Activated naive CD8-positive, alpha-beta T cell treated with anti-CD3 and anti-CD28 coated beads for 36 hours (primary cell): Measurements from ENCODE around the gene KIF16B. TPM values are rescaled to one million over a fixed set of nuclear protein-coding genes. Genes with fewer than 3 reads are reported as not detected.

Experiments used
- DNase-seq: peaks from one replicate; pipeline ENCODE4 v3.0.0; 2021
- H3K27ac Mint-ChIP-seq: one replicate; pipeline ENCODE4 v1.8.0; 2022; ENCODE audit warnings: mild to moderate bottlenecking, moderate library complexity, mixed read lengths
- H3K27me3 Mint-ChIP-seq: one replicate; pipeline ENCODE4 v1.8.0; 2022; ENCODE audit warnings: mild to moderate bottlenecking, mixed read lengths
- H3K36me3 Mint-ChIP-seq: one replicate; pipeline ENCODE4 v1.8.0; 2021; ENCODE audit warnings: mild to moderate bottlenecking, mixed read lengths
- H3K4me1 Mint-ChIP-seq: one replicate; pipeline ENCODE4 v1.8.0; 2021; ENCODE audit warnings: mixed read lengths
- H3K4me3 Mint-ChIP-seq: one replicate; pipeline ENCODE4 v1.8.0; 2022; ENCODE audit warnings: mild to moderate bottlenecking, moderate library complexity, mixed read lengths
- H3K9me3 Mint-ChIP-seq: one replicate; pipeline ENCODE4 v1.8.0; 2022; ENCODE audit warnings: mixed read lengths
- total RNA-seq, 2 experiments: library from RNA; stranded (reverse); gene quantifications; one replicate each; pipeline ENCODE4 v1.2.3, GENCODE V29; 2021

KIF16B gene
- total RNA-seq, 2 experiments from 2014 or later: 4.8 to 4.9 TPM

GRCh38 chr20:16302818-16303217 lies 270.4 kb downstream of the KIF16B start:
- Mint-ChIP-seq H3K27me3 (no peaks in the 10 kb centered on the region), H3K27ac (no peak overlapping the region), H3K4me3 (no peak overlapping the region), H3K36me3 (peaks cover 42% of the 10 kb centered on the region), H3K9me3 (peaks cover 22% of the 10 kb centered on the region), H3K4me1 (no peaks in the 10 kb centered on the region)
- no peak for DNase-seq

GRCh38 chr20:16301986-16302385 lies 271.3 kb downstream of the KIF16B start:
- no peaks in the 10 kb centered on the region for H3K4me1 Mint-ChIP-seq
- no peak overlapping the region for H3K27ac Mint-ChIP-seq
- no peak for DNase-seq
- peaks cover 40% of the 10 kb centered on the region for H3K36me3 Mint-ChIP-seq
- no peak overlapping the region for H3K4me3 Mint-ChIP-seq
- H3K27me3 Mint-ChIP-seq: no peaks in the 10 kb centered on the region
- H3K9me3 Mint-ChIP-seq: peaks cover 22% of the 10 kb centered on the region

GRCh38 chr20:16299897-16300296 lies 273.4 kb downstream of the KIF16B start:
- Mint-ChIP-seq H3K27me3 (no peaks in the 10 kb centered on the region), H3K36me3 (peaks cover 25% of the 10 kb centered on the region), H3K4me3 (no peak overlapping the region), H3K9me3 (peaks cover 15% of the 10 kb centered on the region), H3K27ac (no peak overlapping the region), H3K4me1 (no peaks in the 10 kb centered on the region)
- no peak for DNase-seq

- Mint-ChIP-seq H3K9me3 (peaks cover 4% of the 10 kb centered on the region), H3K4me1 (no peaks in the 10 kb centered on the region), H3K27me3 (no peaks in the 10 kb centered on the region), H3K27ac (no peak overlapping the region), H3K4me3 (no peak overlapping the region), H3K36me3 (peaks cover 9% of the 10 kb centered on the region)
- DNase-seq: no peak
Observed at GRCh38 chr20:16296931-16297330, 276.3 kb downstream of the KIF16B start.

GRCh38 chr20:16295534-16295933 lies 277.7 kb downstream of the KIF16B start:
- Mint-ChIP-seq H3K4me3 (no peak overlapping the region), H3K27me3 (no peaks in the 10 kb centered on the region), H3K9me3 (peaks cover 2% of the 10 kb centered on the region), H3K4me1 (no peaks in the 10 kb centered on the region), H3K27ac (no peak overlapping the region), H3K36me3 (peaks cover 10% of the 10 kb centered on the region)
- DNase-seq: no peak

- no peak overlapping the region for H3K4me3 Mint-ChIP-seq
- DNase-seq: no peak
- H3K27ac Mint-ChIP-seq: no peak overlapping the region
- peaks cover 1% of the 10 kb centered on the region for H3K9me3 Mint-ChIP-seq
- H3K4me1 Mint-ChIP-seq: no peaks in the 10 kb centered on the region
- no peaks in the 10 kb centered on the region for H3K27me3 Mint-ChIP-seq
- H3K36me3 Mint-ChIP-seq: peaks cover 18% of the 10 kb centered on the region
Observed at GRCh38 chr20:16293590-16293989, 279.7 kb downstream of the KIF16B start.

GRCh38 chr20:16292226-16292880 lies 280.9 kb downstream of the KIF16B start:
- Mint-ChIP-seq H3K27me3 (no peaks in the 10 kb centered on the region), H3K27ac (no peak overlapping the region), H3K9me3 (peaks cover 1% of the 10 kb centered on the region), H3K36me3 (peaks cover 12% of the 10 kb centered on the region), H3K4me1 (no peaks in the 10 kb centered on the region), H3K4me3 (no peak overlapping the region)
- no peak for DNase-seq

GRCh38 chr20:16290358-16290757 lies 282.9 kb downstream of the KIF16B start:
- peaks cover 20% of the 10 kb centered on the region for H3K36me3 Mint-ChIP-seq
- H3K9me3 Mint-ChIP-seq: peaks cover 1% of the 10 kb centered on the region
- no peak overlapping the region for H3K4me3 Mint-ChIP-seq
- no peak for DNase-seq
- no peak overlapping the region for H3K27ac Mint-ChIP-seq
- H3K27me3 Mint-ChIP-seq: no peaks in the 10 kb centered on the region
- H3K4me1 Mint-ChIP-seq: no peaks in the 10 kb centered on the region

GRCh38 chr20:16287776-16288175 lies 285.5 kb downstream of the KIF16B start:
- H3K36me3 Mint-ChIP-seq: peaks cover 26% of the 10 kb centered on the region
- H3K4me1 Mint-ChIP-seq: no peaks in the 10 kb centered on the region
- H3K4me3 Mint-ChIP-seq: no peak overlapping the region
- peaks cover 1% of the 10 kb centered on the region for H3K9me3 Mint-ChIP-seq
- H3K27me3 Mint-ChIP-seq: no peaks in the 10 kb centered on the region
- DNase-seq: no peak
- H3K27ac Mint-ChIP-seq: no peak overlapping the region

GRCh38 chr20:16286601-16287000 lies 286.6 kb downstream of the KIF16B start:
- Mint-ChIP-seq H3K27me3 (no peaks in the 10 kb centered on the region), H3K4me3 (no peak overlapping the region), H3K9me3 (peaks cover 1% of the 10 kb centered on the region), H3K4me1 (no peaks in the 10 kb centered on the region), H3K27ac (no peak overlapping the region), H3K36me3 (peaks cover 26% of the 10 kb centered on the region)
- no peak for DNase-seq

GRCh38 chr20:16284385-16285100 lies 288.7 kb downstream of the KIF16B start:
- Mint-ChIP-seq H3K4me3 (no peak overlapping the region), H3K27ac (no peak overlapping the region), H3K9me3 (no peaks in the 10 kb centered on the region), H3K4me1 (no peaks in the 10 kb centered on the region), H3K36me3 (peaks cover 18% of the 10 kb centered on the region), H3K27me3 (no peaks in the 10 kb centered on the region)
- DNase-seq: no peak

GRCh38 chr20:16283978-16284377 lies 289.3 kb downstream of the KIF16B start:
- Mint-ChIP-seq H3K27me3 (no peaks in the 10 kb centered on the region), H3K4me3 (no peak overlapping the region)

GRCh38 chr20:16283307-16283706 lies 289.9 kb downstream of the KIF16B start:
- Mint-ChIP-seq H3K27me3 (no peaks in the 10 kb centered on the region), H3K9me3 (no peaks in the 10 kb centered on the region), H3K27ac (no peak overlapping the region), H3K4me1 (no peaks in the 10 kb centered on the region), H3K4me3 (no peak overlapping the region), H3K36me3 (peaks cover 14% of the 10 kb centered on the region)
- no peak for DNase-seq

More at GRCh38 chr20:16283978-16284377, 289.3 kb downstream of the KIF16B start:
- no peak for DNase-seq
- H3K27ac Mint-ChIP-seq: no peak overlapping the region
- no peaks in the 10 kb centered on the region for H3K4me1 Mint-ChIP-seq
- H3K36me3 Mint-ChIP-seq: peaks cover 14% of the 10 kb centered on the region
- H3K9me3 Mint-ChIP-seq: no peaks in the 10 kb centered on the region

GRCh38 chr20:16280219-16280618 lies 293.0 kb downstream of the KIF16B start:
- DNase-seq: no peak
- H3K4me3 Mint-ChIP-seq: no peak overlapping the region
- no peaks in the 10 kb centered on the region for H3K27me3 Mint-ChIP-seq
- no peaks in the 10 kb centered on the region for H3K4me1 Mint-ChIP-seq
- H3K27ac Mint-ChIP-seq: no peak overlapping the region
- no peaks in the 10 kb centered on the region for H3K9me3 Mint-ChIP-seq
- peaks cover 5% of the 10 kb centered on the region for H3K36me3 Mint-ChIP-seq

GRCh38 chr20:16279320-16279719 lies 293.9 kb downstream of the KIF16B start:
- no peaks in the 10 kb centered on the region for H3K4me1 Mint-ChIP-seq
- no peak overlapping the region for H3K4me3 Mint-ChIP-seq

More at GRCh38 chr20:16279320-16279719, 293.9 kb downstream of the KIF16B start:
- H3K27me3 Mint-ChIP-seq: no peaks in the 10 kb centered on the region
- DNase-seq: no peak
- H3K9me3 Mint-ChIP-seq: no peaks in the 10 kb centered on the region
- H3K36me3 Mint-ChIP-seq: peaks cover 3% of the 10 kb centered on the region
- no peak overlapping the region for H3K27ac Mint-ChIP-seq
